ENCODE measurements around the gene SLC16A5. TPM values are rescaled to one million over a fixed set of nuclear protein-coding genes. Genes with fewer than 3 reads are reported as not detected.
A peak's percentile ranks its signal among the peaks of the same experiment; 100 is the strongest.

The SLC16A5 gene
- total RNA-seq, 1 experiment from 2014 or later, result 17.1 TPM

- Mint-ChIP-seq H3K27me3 (ENCODE audit: low read depth) (no peaks in the 10 kb centered on the region), H3K4me1 (peaks cover 12 to 14% of the 10 kb centered on the region in 2 experiments), H3K27ac (peak overlapping the region in 2 of 3 experiments; percentile 33 to 44; a peak in 4 of 7 replicates), H3K36me3 (ENCODE audit: insufficient read depth in 1 of 3, low read depth in 3 of 3) (peaks cover 7 to 57% (median 40%) of the 10 kb centered on the region in 3 experiments), H3K9me3 (no peaks in the 10 kb centered on the region), H3K4me3 (no peak overlapping the region)
- H4K91ac ChIP-seq (ENCODE audit: insufficient read length, low read depth, low read length), result no peak overlapping the region
- no CpG with 5 or more reads among the region's 12 CpGs for WGBS (ENCODE audit: extremely low coverage, insufficient read length, low lambda C conversion rate)
- no peak overlapping the region for H2BK20ac ChIP-seq (ENCODE audit: low read depth, low read length, poor library complexity, severe bottlenecking)
- peaks cover 3% of the 10 kb centered on the region; the same call in 1 of the 2 replicates for H3K4me1 ChIP-seq (ENCODE audit: insufficient read depth, low read length)
- TF ChIP-seq CTCF (conservative IDR thresholded peaks at IDR 0.05), result no peak
- no peaks in the 10 kb centered on the region for H3K9me3 ChIP-seq (ENCODE audit: control insufficient read depth, low read depth, low read length)
- H3K79me1 ChIP-seq (ENCODE audit: insufficient read depth, low read depth, low read length, poor library complexity, severe bottlenecking), result no peaks in the 10 kb centered on the region
- no peak overlapping the region for H4K5ac ChIP-seq (ENCODE audit: insufficient read length, low read depth, low read length)
- H3K27me3 ChIP-seq (ENCODE audit: insufficient read depth, low read length), result no peaks in the 10 kb centered on the region
- H3K23me2 ChIP-seq (ENCODE audit: insufficient read length, low read depth, low read length, poor library complexity, severe bottlenecking), result no peaks in the 10 kb centered on the region
- H3K4ac ChIP-seq (ENCODE audit: low read depth, low read length), result no peak overlapping the region
- no peak overlapping the region for H4K8ac ChIP-seq (replicated peaks; ENCODE audit: insufficient read length, low read depth, low read length)
- no peak overlapping the region for H2AFZ ChIP-seq (ENCODE audit: low read length)
- no peak overlapping the region for H3K56ac ChIP-seq (ENCODE audit: insufficient read length, low read depth, low read length)
- no peak overlapping the region for H2BK120ac ChIP-seq (ENCODE audit: low read depth, low read length, poor library complexity, severe bottlenecking)
- H2BK5ac ChIP-seq (ENCODE audit: insufficient read length, low read length), result no peak overlapping the region
- no peak overlapping the region for H2AK5ac ChIP-seq (ENCODE audit: insufficient read length, low read length)
- no peak overlapping the region for H2BK12ac ChIP-seq (ENCODE audit: insufficient read length, low read depth, low read length)
- H3K79me2 ChIP-seq (ENCODE audit: insufficient read depth, low read length), result no peaks in the 10 kb centered on the region
- no peak overlapping the region for H3K23ac ChIP-seq (ENCODE audit: insufficient read length, low read depth, low read length)
- H3K9ac ChIP-seq (ENCODE audit: extremely low read depth, insufficient read length, low read length), result no peak overlapping the region
- peak; percentile 46 for DNase-seq
- no peak overlapping the region for H2BK15ac ChIP-seq (ENCODE audit: low read depth, low read length)
- H3K4me2 ChIP-seq (ENCODE audit: insufficient read depth, insufficient read length, low read length), result no peak overlapping the region
- no peak overlapping the region for H3K27ac ChIP-seq (ENCODE audit: insufficient read length, low read depth, low read length)
- H3K14ac ChIP-seq (ENCODE audit: insufficient read depth, low read length), result no peak overlapping the region
- H3T11ph ChIP-seq (ENCODE audit: low read length), result no peak overlapping the region
- no peak overlapping the region for H3K18ac ChIP-seq (ENCODE audit: insufficient read length, low read depth, low read length)
- no peaks in the 10 kb centered on the region for H4K20me1 ChIP-seq (ENCODE audit: control insufficient read depth, insufficient read depth, insufficient read length)
These were observed 14.6 kb downstream of the SLC16A5 start for GRCh38 chr17:75102385-75102821.
